HEK293 (cell line): ENCODE results near the gene SFN.

Experiments used
- BCL11A ChIP-seq: fragments of 450-650 bp; formaldehyde crosslinking; IDR thresholded peaks from 2 replicates; pipeline ENCODE4 v1.5.1; 2016; ENCODE audit warnings: low read depth, missing biosample characterization, missing genetic modification characterization
- KLF1 ChIP-seq: fragments of 450-650 bp; formaldehyde crosslinking; IDR thresholded peaks from 2 replicates; pipeline ENCODE4 v1.5.1; 2016; ENCODE audit warnings: missing biosample characterization, missing genetic modification characterization
- TCF7L2 ChIP-seq: IDR thresholded peaks from 2 replicates; pipeline ENCODE4 v1.6.1; 2011; ENCODE audit warnings: low read depth, mild to moderate bottlenecking, inconsistent platforms, low read length, moderate library complexity, borderline replicate concordance
- YY1 ChIP-seq: fragments of 450-650 bp; formaldehyde crosslinking; IDR thresholded peaks from 2 replicates; pipeline ENCODE4 v1.5.1; 2018; ENCODE audit warnings: missing biosample characterization, missing genetic modification characterization
- ZFP3 ChIP-seq: fragments of 450-650 bp; formaldehyde crosslinking; IDR thresholded peaks from 2 replicates; pipeline ENCODE4 v1.5.1; 2016; ENCODE audit warnings: low read depth, missing biosample characterization, missing genetic modification characterization
- ZNF138 ChIP-seq: fragments of 450-650 bp; formaldehyde crosslinking; IDR thresholded peaks from 2 replicates; pipeline ENCODE4 v1.5.1; 2016; ENCODE audit warnings: missing biosample characterization, missing genetic modification characterization, borderline replicate concordance
- ZNF274 ChIP-seq, 2 experiments: fragments of 200-500 bp in 1 of 2; fragments of 450-650 bp in 1 of 2; sonication (Bioruptor generic) in 1 of 2; formaldehyde crosslinking in 1 of 2; IDR thresholded peaks; 2 replicates each; pipeline versions ENCODE4 v1.5.1 to v1.6.1; 2014 to 2016; ENCODE audit warnings: borderline replicate concordance in 1 of 2, inconsistent platforms in 1 of 2, low read length in 1 of 2, missing biosample characterization in 1 of 2, missing genetic modification characterization in 1 of 2
- ZNF416 ChIP-seq: fragments of 450-650 bp; formaldehyde crosslinking; IDR thresholded peaks from 2 replicates; pipeline ENCODE4 v1.5.1; 2016; ENCODE audit warnings: missing biosample characterization, missing genetic modification characterization
- ZNF596 ChIP-seq: fragments of 450-650 bp; IDR thresholded peaks from 2 replicates; pipeline ENCODE4 v1.5.0; 2018; ENCODE audit warnings: missing biosample characterization, mild to moderate bottlenecking, missing genetic modification characterization, moderate library complexity
- TF ChIP-seq, protein P1 (sequence below): fragments of 450-650 bp; formaldehyde crosslinking; IDR thresholded peaks from 2 replicates; pipeline ENCODE4 v1.5.1; 2016; ENCODE audit warnings: missing biosample characterization, missing genetic modification characterization
- TF ChIP-seq, protein P2 (sequence below): fragments of 450-650 bp; formaldehyde crosslinking; conservative IDR thresholded peaks from 2 replicates; pipeline ENCODE4 v1.5.1; 2016; ENCODE audit warnings: low read depth, missing biosample characterization, missing genetic modification characterization
- TF ChIP-seq, protein P3 (sequence below): fragments of 450-650 bp; formaldehyde crosslinking; IDR thresholded peaks from 2 replicates; pipeline ENCODE4 v1.5.1; 2016; ENCODE audit warnings: missing biosample characterization, missing genetic modification characterization

DNA sequence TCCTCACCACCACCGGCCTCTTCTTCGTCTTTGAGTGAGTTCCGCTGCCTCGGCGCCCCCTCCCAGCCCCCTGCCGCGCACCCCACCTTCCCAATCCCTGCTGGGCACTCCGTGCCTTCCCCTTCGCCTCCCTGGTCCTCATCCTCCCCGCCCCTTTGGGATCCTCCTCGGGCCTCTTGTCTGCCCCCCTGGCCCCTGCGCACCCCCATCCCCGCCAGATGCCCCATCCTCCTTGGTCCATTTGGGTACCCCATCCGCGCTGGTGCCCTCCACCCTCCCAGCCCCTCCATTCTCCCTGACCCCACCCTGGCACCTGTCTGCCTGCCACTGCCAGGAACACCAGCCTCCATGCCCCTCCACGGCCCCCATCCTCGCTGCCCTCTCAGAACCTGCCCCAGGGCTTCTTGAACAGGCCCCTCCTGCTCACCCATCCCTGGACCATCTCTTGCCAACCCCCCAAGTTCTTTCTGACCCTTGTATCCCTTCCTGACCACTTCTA, 35.8 kb upstream of the SFN start:
- no peak for TF ChIP-seq ZNF138
- TF ChIP-seq, protein P1, sequence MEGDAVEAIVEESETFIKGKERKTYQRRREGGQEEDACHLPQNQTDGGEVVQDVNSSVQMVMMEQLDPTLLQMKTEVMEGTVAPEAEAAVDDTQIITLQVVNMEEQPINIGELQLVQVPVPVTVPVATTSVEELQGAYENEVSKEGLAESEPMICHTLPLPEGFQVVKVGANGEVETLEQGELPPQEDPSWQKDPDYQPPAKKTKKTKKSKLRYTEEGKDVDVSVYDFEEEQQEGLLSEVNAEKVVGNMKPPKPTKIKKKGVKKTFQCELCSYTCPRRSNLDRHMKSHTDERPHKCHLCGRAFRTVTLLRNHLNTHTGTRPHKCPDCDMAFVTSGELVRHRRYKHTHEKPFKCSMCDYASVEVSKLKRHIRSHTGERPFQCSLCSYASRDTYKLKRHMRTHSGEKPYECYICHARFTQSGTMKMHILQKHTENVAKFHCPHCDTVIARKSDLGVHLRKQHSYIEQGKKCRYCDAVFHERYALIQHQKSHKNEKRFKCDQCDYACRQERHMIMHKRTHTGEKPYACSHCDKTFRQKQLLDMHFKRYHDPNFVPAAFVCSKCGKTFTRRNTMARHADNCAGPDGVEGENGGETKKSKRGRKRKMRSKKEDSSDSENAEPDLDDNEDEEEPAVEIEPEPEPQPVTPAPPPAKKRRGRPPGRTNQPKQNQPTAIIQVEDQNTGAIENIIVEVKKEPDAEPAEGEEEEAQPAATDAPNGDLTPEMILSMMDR (tag by site-specific recombination), result no peak
- TF ChIP-seq ZFP3 (tag by site-specific recombination), result no peak
- TF ChIP-seq YY1 (tag by site-specific recombination), result no peak
- TF ChIP-seq, protein P2, sequence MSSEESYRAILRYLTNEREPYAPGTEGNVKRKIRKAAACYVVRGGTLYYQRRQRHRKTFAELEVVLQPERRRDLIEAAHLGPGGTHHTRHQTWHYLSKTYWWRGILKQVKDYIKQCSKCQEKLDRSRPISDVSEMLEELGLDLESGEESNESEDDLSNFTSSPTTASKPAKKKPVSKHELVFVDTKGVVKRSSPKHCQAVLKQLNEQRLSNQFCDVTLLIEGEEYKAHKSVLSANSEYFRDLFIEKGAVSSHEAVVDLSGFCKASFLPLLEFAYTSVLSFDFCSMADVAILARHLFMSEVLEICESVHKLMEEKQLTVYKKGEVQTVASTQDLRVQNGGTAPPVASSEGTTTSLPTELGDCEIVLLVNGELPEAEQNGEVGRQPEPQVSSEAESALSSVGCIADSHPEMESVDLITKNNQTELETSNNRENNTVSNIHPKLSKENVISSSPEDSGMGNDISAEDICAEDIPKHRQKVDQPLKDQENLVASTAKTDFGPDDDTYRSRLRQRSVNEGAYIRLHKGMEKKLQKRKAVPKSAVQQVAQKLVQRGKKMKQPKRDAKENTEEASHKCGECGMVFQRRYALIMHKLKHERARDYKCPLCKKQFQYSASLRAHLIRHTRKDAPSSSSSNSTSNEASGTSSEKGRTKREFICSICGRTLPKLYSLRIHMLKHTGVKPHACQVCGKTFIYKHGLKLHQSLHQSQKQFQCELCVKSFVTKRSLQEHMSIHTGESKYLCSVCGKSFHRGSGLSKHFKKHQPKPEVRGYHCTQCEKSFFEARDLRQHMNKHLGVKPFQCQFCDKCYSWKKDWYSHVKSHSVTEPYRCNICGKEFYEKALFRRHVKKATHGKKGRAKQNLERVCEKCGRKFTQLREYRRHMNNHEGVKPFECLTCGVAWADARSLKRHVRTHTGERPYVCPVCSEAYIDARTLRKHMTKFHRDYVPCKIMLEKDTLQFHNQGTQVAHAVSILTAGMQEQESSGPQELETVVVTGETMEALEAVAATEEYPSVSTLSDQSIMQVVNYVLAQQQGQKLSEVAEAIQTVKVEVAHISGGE (tag by site-specific recombination), result no peak
- TF ChIP-seq ZNF416 (tag by site-specific recombination), result no peak
- TF ChIP-seq TCF7L2, result no peak
- no peak for TF ChIP-seq ZNF274 (IDR thresholded peaks at IDR 0.05; ENCODE audit: low read length)
- no peak for TF ChIP-seq ZNF274 (tag by site-specific recombination; IDR thresholded peaks at IDR 0.05; ENCODE audit: borderline replicate concordance)
- no peak for TF ChIP-seq BCL11A
- TF ChIP-seq ZNF596 (tag by site-specific recombination), result no peak
- TF ChIP-seq KLF1 (tag by site-specific recombination), result no peak
- TF ChIP-seq, protein P3, sequence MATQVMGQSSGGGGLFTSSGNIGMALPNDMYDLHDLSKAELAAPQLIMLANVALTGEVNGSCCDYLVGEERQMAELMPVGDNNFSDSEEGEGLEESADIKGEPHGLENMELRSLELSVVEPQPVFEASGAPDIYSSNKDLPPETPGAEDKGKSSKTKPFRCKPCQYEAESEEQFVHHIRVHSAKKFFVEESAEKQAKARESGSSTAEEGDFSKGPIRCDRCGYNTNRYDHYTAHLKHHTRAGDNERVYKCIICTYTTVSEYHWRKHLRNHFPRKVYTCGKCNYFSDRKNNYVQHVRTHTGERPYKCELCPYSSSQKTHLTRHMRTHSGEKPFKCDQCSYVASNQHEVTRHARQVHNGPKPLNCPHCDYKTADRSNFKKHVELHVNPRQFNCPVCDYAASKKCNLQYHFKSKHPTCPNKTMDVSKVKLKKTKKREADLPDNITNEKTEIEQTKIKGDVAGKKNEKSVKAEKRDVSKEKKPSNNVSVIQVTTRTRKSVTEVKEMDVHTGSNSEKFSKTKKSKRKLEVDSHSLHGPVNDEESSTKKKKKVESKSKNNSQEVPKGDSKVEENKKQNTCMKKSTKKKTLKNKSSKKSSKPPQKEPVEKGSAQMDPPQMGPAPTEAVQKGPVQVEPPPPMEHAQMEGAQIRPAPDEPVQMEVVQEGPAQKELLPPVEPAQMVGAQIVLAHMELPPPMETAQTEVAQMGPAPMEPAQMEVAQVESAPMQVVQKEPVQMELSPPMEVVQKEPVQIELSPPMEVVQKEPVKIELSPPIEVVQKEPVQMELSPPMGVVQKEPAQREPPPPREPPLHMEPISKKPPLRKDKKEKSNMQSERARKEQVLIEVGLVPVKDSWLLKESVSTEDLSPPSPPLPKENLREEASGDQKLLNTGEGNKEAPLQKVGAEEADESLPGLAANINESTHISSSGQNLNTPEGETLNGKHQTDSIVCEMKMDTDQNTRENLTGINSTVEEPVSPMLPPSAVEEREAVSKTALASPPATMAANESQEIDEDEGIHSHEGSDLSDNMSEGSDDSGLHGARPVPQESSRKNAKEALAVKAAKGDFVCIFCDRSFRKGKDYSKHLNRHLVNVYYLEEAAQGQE (tag by site-specific recombination), result no peak
